DMS153 treated with DMSO at 0.1 percent for 48 hours (cell line): ENCODE data around the gene ELL.
A peak's percentile ranks its signal among the peaks of the same experiment; 100 is the strongest.

ENCODE experiments used
- DNase-seq: peaks from one replicate; lab custom pipeline; 2025; ENCODE audit not compliant: unreplicated experiment; lab: John Stamatoyannopoulos, UW

Gene ELL

DNA sequence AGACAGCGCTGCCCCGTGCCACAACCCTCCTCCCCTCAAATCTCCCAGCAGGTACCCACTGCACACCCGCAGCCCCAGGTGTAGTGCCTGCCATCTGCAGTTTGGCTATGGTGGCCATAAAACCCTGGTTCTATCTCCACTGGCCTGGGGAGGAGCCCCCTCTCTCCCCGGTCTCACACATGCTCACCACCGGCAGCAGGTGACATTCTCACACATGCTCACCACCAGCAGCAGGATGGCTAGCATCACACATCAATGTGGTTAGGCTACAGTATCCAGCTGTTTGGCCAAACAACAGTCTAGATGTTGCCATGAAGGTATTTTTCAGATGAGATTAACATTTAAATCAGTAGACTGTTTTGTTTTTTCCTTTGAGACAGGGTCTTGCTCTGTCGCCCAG is 31.1 kb downstream of the ELL start:
- no peak for DNase-seq

DNA sequence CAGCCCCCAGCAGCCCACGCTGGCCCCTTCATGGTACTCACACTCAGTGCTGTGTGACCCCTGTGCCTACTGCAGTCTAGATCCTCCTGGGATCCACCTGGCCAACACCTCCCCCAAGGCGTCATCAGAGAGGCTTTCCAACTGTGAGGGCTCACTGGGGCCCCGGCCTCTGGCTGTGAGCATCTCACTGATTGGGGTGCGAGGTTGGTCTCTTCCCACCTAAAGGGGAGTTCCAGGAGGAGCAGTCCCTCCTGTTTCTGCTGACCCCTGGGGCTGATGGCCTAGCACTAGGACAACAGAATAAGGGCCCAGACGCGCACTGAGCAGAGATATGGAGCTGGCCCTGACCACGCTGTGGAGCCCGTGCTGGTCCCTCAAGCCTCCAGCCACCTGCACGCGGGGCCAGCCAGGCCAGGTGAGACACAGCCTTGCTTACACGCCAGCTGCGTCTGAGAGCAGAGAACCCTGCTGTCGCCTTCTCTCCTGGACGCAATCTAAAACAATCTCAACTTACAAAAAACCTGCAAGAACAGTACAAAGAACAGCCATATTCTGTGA is 32.2 kb downstream of the ELL start:
- DNase-seq = no peak

DNA sequence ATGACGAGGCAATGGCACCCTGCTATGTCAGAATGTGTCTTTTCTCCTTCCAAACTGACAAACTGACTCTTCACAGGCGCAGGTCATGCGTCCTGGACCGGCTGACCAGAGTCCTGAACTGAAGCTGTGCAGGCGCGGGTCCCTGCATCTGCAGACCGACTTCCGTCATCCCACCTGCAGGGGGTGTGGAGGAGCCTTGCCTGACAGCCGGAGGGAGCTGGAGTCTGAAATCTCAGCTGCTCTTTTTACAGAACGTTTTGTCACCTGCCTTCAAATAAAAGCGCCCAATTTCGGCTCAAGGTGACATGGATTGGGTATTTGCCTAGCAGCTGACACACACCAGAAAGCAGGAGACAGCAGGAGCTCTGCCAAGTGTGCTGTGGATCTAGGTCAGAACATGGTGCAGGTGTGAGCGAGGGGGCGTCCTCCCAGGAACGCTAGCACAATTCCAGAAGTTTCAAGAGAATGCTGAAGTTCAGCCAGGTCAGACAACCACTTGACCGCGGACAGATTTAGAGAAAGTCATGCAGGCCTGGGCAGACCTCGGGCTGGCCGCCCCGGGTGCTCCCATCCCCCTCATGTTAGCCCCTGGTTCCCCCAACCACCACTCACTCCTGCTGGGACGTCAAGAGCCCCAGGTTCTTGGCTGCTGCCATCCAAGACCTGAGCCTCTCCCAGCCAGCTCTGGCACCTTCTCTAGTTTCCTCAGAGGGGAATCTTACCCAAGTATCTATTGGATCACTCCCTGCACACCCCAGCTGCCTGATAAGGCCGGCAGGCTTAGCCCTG is 32.8 kb downstream of the ELL start:
- DNase-seq = no peak

DNA sequence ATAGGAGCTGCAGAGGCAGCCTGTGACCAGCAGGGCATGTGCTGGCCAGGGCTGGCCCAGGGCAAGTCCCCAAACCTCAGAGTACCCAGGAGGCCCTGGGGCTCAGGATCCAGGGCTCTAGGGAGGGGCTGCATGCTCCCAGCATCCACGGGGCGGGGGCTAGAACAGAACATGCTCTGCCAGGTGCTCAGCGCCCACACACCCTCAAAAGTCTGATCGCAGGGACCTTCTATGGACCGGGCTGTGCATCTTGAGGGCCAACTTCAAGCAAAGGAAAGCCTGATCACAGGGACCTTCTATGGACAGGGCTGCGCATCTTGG is 33.5 kb downstream of the ELL start:
- no peak for DNase-seq

DNA sequence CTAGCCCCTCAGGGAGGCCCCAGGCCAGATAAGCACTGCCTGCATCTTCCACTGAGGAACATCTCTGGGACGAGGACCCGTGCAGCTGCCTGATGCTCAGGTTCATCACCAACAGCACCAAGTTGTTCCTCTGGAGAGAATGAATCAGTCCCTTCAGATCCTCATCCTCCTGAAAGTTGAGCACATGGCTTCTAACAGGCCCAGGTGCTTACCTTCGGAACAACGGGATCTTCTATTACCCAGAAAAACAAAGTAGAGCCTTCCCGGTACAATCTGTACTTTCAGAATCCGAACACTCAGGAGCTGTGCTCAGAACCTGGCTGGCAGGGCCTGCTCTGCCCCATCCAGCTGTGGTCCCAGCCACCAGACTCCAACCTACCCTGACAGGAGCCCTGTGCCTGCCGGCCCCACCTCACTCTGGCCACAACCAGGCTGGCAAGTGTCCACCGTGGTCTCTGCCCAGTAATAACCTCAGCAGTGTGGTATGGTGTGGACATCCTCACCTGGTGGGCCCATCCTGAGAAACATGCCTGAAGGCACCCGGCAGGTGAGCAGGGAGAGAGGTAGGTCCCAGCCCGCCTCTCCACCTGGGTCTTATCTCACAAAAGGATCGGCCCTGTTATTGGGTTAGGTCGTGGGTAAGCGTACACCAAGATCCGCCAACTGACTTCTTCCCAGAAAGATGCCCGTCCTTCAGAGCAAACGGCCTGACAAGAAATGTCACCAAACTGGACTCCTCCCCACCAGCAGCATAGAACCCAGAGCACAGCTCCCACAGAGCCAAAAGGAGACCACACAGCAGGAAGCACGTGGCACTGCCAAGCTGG is 34.1 kb downstream of the ELL start:
- DNase-seq = no peak

DNA sequence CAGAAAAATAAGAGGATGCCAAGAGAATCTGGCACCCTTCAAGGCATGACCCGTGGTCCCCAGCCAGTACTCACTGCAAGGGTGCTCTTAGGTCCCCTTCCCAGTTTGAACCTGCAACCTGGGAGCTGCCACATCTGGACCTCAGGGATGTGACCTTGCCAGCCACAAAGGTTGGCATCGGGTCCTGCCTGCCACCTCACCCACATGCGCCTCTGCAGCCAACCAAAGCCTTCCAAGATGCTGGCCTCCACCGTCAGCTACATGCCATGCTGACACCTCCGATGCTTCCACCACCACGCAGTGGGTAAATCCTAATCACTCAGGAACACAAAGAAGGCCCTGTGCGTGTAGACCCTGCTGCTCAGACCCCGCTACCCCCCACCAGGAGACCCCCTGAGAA is 35.1 kb downstream of the ELL start:
- no peak for DNase-seq

DNA sequence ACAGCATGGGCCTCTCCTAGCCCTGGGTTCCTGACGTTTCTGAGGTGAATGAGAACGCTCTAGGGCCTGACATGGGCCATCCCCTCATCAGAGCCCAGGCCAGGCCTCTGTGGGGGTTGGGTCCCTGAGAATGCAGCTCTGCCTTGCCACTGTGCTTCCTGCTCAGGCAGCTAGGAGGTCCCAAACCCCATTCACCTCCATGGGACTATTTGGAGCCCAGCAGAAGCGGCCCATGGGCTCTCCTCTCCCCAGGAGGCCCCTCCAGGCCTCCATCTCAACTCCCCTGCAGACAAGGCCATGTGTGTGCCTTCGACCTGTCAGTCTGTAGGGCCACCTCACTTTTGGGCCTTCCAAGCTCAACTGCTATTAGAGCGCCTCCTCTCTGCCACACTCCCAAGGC is 36.9 kb downstream of the ELL start:
- DNase-seq = no peak

DNA sequence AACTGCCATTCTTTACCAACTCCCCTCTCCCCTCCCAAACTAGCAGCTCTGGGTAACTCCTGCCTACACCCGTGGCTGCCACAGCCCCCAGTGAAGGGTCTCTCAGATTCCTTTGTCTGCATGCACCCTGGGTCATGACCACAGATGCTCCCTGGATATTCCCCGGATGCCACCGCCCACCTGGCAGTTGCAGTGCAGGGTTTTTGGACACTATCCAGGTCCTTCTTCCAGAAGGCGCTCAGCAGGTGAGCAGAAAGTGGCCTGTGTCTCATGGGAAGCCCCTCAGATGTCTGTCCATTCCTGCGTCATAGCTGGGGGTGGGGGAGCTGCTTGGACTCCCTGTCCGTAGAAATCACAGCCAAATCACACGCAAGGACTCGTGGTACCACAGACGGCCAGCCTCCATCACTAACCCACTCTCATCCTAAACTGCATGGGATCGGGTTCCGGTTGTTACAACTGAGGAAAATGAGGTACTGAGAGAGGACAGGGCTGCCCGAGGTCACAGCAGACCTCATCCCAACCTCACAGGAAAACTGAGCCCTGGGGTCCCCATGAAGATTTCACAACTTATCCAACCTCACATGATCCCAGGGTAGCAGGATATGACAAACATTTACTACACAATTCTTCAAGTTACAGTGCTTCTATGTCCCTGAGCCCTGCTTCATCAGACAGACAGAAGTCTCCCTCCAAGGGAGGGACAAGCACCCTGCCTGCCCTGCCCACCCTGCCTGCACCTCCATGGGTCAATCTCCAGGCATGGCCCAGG is 38.6 kb downstream of the ELL start:
- peak; percentile 52 for DNase-seq

DNA sequence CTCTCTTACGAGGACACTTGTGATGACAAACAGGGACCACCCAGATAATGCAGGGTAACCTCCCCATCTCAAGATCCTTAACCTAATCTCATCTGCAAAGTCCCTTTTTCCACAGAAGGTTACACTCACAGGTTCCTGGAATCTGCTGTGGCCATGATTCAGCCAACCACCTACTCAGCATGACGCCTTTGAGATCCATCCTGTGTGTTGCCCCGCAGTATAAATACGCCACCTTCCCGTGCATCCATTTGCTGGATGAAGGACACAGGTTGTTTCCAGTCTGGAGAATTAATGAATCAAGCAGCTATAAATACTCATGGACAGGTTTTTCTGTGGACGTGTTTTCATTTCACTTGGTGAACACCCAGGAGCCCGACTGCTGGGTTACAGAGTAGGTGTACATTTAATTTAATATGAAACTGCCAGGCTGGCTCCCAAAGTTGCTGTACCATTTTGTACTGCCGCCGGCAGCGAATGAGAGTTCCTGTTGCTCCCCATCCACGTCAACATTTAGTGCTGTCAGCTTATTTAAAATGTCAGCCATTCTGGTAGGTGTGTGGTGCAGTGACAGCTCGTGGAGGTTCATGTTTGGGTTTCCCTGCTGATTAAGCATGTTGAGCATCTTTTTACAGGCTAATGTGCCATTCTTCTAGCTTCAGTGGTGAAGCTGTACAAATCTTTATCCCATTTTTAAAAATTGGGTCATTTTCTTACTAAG is 40.2 kb downstream of the ELL start:
- DNase-seq = no peak

DNA sequence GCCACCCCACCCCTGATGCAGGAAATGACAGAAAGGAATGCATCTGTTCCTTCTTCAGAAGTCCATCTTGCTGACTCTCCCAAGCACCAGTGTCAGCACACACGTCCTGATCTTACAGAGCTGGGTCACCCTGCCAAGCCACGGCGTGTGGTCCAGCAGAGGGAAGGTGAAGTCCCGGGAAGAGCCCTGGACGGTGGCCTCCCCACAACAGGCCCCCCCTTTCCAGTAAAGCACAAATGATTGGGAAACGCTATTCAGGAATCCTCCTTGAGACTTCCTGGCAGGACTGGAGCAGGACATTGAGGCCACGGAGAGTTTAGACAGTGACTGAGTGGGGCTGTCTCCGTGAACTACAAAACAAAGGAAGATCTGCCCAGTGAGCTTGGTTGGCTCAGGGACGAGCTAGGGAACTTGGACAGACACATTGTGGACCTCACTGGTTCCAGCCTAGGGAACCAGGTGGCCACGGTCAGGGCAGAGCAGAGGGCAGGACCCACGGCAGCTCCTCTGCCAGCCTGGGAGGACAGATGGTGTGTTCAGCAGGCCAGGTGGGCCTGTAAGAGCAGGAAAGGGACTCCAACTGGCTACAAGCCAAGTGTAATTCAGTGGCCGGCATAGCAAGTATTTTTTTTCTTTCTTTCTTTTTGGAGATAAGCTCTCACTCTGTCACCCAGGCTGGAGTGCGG is 41.7 kb downstream of the ELL start:
- no peak for DNase-seq

DNA sequence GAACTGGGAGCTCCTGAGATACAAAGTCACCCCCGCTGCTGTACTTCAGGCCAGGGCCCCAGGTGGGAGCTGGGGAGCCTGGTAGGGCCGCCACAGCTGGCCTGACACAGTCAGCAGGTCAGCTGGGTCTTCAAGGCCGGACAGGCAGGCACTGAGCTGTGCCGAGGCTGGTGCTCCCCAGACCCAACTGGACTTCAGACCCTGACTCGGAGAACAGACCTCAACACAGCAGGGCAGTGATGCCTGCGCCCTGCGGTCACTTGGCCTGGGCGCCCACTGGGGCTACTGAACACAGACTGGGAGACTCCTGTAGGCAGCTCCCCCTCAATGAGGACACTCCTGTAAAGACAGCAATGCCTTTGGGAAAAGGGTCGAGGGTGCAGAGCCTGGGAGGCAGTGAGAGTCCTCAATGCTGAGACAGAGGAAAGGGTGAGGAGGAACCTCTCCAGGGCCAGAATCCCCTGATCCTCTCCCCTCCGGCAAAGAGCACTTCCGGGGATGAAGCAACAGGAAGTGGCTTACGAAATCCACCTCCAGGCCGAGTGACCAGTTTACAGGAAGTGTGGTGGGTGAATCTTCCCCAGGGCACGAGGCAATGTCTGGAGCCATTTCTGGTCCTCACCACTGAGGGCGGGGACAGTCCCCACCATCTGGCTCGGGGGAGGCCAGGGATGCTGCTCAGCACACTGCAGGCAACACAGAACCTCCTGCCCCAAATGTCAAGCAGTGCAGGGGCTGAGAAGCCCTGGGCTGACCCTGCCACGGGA is 43.1 kb downstream of the ELL start:
- DNase-seq = no peak

DNA sequence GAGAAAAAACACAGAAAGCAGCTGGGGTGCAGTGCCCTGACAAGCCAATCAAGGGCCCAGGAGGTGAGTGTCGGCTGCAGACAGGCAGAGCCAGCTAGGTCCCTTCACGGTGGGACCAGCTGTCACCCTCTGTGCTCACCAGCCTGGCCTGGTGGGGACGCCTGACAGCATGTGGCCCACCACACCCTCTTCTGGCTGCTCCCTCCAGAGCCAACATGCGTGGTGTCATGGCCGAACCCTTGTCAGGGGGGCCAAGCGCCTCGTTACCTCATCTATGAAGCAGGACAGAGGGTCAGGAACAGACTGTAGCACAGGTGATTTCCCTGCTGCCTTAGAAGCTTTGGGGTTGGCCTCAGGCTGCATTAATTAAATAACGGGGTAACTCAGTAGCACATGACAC is 43.9 kb downstream of the ELL start:
- DNase-seq = no peak

DNA sequence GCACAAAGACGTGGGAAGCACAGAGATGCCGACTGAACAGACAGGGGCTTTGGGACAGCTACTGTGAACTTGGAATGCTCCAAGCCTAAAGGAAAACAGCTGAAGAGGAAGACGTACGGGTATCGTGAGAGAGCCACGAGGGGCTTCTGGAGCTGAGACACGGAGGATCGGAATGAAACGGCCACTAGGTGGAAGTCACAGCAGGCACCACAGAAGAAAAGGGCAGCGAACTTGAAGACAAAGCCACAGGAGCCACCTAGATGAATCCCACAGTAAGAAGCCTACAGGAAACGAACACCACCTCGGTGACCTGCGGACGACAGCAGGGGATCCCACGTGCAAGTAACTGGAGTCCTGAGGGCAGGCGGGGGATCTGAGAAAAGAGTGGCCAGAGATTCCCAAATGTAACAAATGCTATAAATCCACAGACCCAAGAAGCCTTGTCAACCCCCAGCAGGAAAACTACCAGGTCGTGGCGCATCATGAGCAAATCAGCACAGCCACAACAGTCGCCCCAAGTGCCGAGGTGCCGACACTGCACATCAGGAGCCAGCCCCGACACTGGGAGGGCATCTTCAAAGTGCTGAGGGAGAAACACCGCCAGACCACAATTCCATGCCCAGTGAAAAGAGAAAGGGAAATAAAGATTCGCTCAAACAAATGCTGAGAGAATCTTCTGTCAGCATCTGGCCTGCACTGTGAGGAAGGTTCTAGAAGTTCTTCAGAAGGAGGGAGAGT is 44.7 kb downstream of the ELL start:
- no peak for DNase-seq

DNA sequence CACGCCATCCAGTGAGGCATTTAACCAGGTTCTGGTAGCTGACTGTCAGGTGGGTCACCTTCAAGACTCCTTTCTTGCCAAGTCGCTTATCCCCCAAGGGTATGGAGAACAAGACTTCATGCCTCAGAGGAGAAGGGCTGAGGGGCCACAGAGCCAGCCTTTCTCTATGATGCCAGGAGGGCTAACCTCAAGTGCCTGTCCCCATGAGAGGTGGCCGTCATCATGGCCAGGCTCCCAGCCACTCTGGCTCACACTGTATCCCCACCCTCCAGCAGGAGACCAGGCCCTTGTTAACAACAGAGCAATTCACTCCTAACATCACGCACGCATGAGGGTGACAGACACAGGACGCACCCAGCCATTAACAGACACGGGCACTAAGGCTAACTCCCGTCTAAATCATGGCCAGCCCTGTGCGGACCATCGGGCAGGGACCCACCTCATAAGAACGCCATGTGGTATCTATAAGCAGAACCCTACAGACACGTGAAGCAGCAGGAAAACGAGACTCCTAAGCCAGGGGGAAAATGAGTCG is 45.3 kb downstream of the ELL start:
- no peak for DNase-seq

DNA sequence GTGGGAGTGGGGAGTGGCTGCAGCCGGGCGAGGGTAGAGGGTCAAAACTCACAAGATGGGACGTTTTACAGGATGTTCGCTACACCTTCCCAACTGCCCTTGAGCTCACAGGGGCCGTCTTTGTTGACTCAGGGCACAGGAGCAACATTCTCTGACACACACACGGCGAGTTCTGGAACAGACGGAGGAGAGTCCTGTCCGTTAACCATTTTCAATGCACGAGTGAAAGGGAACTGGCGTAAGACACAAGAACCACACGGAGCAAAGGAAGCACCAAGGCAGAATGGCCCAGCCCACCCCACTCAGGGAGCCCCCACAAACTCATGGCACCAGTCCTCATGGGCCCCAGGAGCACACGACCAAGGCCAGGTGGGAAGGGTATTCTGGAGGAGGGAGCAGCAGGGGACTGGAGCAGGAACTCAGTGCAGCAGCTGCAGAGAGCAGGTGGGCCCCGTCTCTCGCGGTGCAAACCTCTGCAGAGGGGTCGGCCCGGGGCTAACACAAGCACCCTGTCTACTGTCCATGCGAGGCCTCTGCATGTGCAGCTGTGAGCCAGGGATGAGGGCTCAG is 46.0 kb downstream of the ELL start:
- DNase-seq = no peak

DNA sequence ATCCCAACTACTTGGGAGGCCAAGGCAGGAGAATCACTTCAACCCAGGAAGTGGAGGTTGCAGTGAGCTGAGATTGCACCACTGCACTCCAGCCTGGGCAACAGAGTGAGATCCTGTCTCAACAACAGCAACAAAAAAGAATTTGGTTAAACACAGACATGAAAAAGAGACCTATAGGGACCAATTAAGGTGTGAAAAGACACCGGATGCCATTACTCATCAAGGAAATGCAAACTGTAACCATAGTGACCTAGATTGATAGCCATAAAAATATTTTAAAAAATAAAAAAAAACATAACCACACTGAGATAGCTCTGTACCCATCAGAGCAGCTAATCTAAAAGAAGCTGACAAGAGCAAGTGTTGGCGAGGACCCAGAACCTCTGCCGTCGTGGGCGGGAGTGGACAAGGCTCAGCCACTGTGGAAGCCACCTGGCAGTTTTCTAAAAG is 46.8 kb downstream of the ELL start:
- no peak for DNase-seq

DNA sequence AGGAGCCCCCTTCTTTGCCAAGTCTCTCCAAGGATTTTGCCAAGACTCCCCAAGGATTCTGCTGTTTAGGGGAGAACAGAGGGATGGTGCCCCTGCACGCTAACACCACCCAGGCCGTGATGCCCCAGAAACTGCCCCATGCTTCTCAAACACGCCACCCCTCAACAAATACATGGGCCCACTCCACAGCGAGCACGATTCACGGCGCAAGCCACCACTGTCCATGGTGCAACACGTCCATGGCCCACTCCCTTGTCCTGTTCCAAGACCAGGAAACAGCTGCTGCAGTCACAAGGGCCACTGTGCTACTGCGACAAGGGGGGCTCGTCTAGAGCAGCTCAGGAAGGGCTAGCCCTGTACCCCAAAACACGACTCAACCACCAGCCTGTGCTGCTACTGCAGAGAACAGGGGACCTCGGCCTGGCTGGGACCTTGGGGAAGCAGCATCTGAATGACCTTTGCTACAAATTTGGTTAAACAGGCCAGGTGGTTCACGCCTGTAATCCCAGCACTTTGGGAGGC is 47.4 kb downstream of the ELL start:
- DNase-seq = no peak

DNA sequence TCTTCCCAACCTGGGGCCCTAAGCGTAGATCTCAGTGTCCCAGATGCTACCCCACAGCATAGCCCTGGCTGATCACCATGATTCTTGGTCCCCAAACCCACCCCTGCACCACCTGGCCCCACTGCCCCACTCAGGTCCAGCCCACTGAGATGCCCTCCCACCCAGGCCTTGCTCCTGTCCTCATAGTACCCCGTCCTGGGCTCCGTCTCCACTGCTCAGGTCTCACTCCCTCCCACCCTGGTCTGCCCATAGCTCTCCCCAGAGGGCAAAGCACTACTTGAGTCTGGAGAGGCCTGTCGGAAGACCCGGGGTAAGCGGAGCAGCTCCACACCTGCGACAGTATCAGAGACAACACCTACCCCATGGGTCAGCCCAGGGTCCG is 48.2 kb downstream of the ELL start:
- DNase-seq = no peak
